TTC549 (cell line): Measurements from ENCODE around the gene SYNRG.
"Not testable (repeated sequence)": the region's sequence is repeated elsewhere in the genome, so short reads cannot be mapped to it uniquely, and the experiment has no call there.

Source experiments
- FAIRE-seq: peaks from 2 replicates; lab custom pipeline; 2012; peaks lifted over from hg19 to GRCh38; lab: Jason Lieb, UNC

SYNRG gene

GRCh38 chr17:37538981-37539659 is 70.1 kb downstream of the SYNRG start:
- FAIRE-seq: no peak

DNA sequence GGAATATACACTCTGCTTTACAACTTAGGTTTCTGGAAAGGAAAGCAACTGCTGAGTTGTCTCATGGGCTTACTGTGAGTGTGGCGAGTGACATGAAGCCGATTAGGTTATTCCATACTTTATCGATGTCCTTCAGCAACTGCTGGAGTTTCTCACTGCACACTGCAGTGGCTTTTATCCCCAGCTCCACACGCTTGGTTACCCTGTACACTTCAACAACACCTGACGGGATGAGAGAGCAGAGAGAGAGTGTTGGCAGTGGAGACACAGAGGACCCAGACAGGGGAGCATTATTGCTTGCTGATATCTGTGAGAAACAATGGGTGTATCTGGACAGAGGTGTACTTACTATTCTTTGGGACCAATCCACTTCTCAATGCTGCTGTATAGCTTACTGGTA is 73.3 kb downstream of the SYNRG start:
- FAIRE-seq: no peak

DNA sequence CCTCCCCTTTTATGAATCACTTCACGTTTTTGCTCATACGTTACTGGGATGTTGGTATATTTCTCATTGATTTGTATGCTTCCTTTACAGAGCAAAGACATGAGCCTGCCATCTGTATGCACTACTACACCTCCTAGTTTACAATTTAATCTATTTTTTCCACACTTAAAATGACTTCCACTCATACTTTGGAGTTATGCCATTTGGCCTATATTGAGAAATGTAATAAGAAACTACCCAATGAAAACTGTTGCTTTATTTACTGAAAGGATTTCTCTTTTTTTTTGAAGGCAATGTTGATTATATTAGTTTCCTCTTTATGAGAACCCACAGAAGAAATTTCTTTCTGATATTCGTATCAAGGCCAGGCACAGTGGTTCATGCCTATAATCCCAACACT is 76.5 kb downstream of the SYNRG start:
- FAIRE-seq: no peak

- FAIRE-seq: no peak
These were observed 78.8 kb downstream of the SYNRG start for GRCh38 chr17:37530420-37530819.

GRCh38 chr17:37527249-37527851 is 81.9 kb downstream of the SYNRG start:
- no peak for FAIRE-seq

DNA sequence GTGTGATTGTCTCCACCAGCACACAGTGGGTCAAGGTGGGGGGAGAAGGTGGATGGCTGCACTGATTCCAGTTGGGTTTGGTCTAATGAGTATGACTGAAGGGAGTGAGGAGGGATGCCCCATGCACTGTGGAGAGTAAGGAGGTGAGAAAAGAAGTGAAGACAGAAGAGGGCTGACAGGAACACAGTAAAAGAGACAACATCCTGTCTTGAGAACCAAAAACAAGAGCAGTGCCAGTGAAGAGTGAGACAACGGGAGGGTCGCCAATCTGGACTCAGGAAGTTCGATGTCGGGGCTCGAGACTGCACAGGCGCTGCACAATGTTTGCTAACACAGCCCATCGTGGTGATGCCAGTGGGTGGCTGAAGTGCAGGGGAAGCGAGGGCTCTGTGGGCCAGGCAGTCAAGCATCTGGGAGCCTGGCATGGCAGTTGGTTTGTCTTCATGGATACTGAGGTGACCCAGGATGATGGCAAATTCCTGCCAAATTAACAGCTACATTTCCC is 85.5 kb downstream of the SYNRG start:
- FAIRE-seq: no peak

DNA sequence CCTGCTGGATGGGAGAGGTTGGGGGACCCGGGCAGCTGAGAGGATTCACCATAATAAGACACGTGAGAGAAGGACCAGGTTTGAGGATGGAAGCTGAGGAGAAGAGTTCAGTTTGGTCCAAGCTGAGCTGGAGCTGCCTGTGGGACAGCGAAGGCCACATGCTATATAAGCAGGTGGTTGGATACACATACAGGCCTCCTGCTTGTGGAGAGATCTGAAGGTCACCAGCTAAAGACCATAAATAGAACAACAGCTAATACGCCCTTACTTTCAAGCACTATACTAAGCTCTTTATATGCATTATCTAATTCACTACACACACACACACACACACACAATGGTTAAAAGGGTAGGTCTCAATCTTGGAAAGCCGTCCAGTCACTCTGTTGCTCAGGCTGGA is 87.4 kb downstream of the SYNRG start:
- no peak for FAIRE-seq

DNA sequence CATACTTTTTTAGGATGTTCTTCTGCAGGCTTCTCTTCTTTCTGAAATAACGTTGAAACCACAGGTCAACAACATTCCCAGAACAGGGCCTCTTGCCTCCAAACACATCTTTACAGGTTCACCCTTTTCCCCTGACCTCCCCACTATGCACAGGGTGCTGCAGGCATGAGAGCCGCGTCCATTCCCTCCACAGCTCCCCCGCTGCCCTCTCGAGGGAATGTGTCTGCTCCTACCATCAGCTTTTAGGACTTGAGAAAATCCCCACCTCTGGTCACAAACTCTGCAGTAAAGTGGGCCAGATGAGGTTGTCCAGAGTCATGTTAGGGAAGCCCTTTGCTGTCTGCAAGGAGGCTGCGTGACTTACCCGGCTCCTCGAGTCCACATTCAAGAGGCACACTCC is 89.0 kb downstream of the SYNRG start:
- FAIRE-seq: no peak

DNA sequence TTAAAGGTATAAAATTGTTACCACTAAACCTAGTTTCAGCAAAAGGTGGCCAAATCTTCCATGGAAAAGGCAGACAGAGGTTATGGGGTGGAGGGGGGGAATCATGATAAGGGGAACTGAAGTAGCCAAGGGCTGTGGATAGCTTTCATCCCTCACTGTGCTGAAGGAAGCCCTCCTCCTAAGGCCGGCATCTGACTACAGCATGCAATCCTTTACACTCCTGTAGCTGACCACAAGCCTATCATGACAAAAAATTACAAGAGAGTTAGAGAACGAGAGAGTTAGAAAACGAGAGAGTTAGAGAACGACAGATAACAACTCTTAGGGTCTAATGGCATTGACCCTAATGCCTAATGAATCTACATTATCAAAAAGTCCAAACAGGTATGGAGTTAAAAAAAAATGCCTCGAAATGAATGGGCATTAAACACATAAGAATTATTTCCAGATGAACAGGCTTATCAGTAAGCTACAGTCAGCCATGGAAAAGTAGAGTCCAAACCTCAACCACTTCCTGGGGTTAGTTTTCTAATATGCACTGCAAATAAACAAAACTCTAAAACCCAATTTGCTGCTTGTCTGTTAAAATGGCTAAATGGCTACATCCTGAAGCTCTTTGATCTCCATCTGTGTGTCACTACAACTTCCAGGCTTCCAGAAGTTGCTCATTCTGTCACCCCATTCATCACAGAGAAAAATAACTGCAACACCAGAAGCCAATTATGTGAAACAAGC is 89.8 kb downstream of the SYNRG start:
- no peak for FAIRE-seq

- no peak for FAIRE-seq
These were observed 90.4 kb downstream of the SYNRG start for GRCh38 chr17:37518826-37519225.

- no peak for FAIRE-seq
These were observed 91.3 kb downstream of the SYNRG start for GRCh38 chr17:37517881-37518280.

DNA sequence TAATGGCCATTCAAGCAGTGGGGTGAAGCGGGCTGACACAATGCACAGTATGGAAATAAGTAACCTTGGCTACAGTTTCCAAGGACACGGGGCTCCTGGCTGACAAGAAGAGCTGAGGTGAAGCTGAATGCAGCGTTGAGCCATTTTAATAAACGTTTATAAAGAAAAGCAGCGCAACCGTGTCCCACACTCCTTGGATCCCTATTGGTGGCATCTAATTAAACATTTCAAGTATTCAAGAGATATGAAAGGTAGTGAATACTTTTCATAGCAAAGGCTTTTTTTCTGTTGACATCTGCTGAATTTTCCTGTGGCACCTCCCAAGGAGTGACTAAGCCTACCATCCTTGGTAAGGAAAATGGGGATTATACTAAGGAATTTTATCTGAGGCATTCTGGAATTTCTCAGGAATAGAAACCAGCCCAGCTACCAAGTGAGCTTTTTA is 93.1 kb downstream of the SYNRG start:
- FAIRE-seq: no peak

GRCh38 chr17:37513711-37514110 is 95.5 kb downstream of the SYNRG start:
- FAIRE-seq: no peak

DNA sequence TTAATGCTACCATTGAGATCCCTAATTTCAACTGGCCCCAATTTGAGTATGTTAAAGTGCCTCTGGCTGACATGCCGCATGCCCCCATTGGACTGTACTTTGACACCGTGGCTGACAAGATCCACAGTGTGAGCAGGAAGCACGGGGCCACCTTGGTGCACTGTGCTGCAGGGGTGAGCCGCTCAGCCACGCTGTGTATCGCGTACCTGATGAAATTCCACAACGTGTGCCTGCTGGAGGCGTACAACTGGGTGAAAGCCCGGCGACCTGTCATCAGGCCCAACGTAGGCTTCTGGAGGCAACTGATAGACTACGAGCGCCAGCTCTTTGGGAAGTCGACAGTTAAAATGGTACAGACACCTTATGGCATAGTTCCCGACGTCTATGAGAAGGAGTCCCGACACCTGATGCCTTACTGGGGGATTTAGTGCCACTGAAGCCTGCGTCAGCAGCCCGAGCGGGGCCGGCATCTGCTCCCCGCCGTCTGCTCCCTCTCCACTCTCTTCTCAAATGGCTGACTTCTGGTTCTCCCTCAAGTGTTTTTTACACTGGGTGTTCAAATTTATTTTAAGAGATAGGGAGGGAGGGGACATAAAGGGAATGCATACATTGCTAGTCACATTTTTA is 96.7 kb downstream of the SYNRG start:
- FAIRE-seq: no peak

- not testable (repeated sequence) for FAIRE-seq
These were observed 97.6 kb downstream of the SYNRG start for GRCh38 chr17:37511642-37512041.

- no peak for FAIRE-seq
These were observed 99.2 kb downstream of the SYNRG start for GRCh38 chr17:37510056-37510455.

- no peak for FAIRE-seq
These were observed 102.1 kb downstream of the SYNRG start for GRCh38 chr17:37507111-37507510.

- no peak for FAIRE-seq
These were observed 102.5 kb downstream of the SYNRG start for GRCh38 chr17:37506678-37507077.

GRCh38 chr17:37505333-37505732 is 103.9 kb downstream of the SYNRG start:
- no peak for FAIRE-seq

DNA sequence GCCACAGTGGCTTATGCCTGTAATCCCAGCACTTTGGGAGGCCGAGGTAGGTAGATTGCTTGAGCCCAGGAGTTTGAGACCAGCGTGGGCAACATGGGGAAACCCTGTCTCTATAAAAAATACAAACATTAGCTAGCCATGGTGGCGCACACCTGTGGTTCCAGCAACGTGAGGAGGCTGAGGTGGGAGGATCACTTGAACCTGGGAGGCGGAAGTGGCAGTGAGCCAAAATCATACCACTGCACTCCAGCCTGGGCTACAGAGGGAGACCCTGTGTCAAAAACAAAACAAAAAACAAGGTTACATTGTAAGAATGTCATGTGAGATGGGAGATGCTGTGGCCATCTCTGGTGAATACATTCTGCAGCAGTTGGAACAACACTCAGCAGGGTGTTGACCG is 106.1 kb downstream of the SYNRG start:
- no peak for FAIRE-seq

DNA sequence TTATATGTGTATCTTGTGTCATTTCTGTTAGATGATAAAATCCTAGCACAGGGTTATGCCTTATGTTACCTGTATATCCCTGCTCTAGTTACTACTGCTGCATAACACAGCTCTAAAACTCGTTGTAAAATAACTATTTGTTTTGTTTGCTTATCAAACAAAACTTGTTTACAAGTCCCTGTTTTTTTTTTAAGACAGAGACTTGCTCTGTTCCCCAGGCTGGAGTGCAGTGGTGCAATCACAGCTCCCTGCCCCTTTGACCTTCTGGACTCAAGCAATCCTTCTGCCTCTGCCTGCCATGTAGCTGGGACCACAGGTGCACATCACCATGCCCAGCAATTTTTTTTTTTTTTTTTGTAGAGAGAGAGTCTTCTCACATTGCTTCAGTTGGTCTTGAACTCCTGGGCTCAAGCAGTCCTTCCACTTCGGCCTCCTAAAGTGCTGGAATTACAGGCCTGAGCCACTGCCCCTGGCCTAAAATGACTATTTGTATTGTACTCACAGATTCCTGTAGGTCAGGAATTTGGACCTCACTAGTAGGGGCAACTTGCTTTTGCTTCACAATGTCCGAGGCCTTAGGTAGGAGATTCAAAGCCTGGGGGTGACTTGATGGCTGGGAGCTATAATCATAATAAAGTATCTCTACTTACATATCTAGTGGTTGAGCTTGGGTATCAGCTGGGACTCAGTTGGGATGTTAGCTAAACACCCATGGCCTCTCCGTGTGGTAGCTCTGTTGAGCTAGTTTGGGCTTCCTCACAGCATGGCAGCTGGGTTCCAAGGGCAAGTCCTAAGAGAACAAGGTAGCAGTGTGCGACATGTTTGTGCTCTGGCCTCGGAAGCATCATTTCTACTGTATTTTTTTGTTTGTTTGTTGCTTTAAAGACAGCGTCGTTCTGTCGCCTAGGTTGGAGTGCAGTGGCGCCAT is 106.9 kb downstream of the SYNRG start:
- FAIRE-seq: no peak

GRCh38 chr17:37500378-37500777 is 108.8 kb downstream of the SYNRG start:
- no peak for FAIRE-seq
